ENCODE measurements around the gene CDADC1.

Gene CDADC1

GRCh38 chr13:49247643-49248621 is at the start of gene CDADC1:
CDADC1 (plus strand) TSS chr13:49247925; CDS start chr13:49248038, 113 bp downstream.
- peak; percentile 90 for DNase-seq

- no peak for DNase-seq
Measured at GRCh38 chr13:49206641-49207040, 41.1 kb upstream of the CDADC1 start.

GRCh38 chr13:49208619-49209018 is 39.1 kb upstream of the CDADC1 start:
- no peak for DNase-seq

GRCh38 chr13:49210114-49210513 is 37.6 kb upstream of the CDADC1 start:
- no peak for DNase-seq

- no peak for DNase-seq
Measured at GRCh38 chr13:49210669-49211068, 37.1 kb upstream of the CDADC1 start.

GRCh38 chr13:49213539-49213938 is 34.2 kb upstream of the CDADC1 start:
- no peak for DNase-seq

- DNase-seq: no peak
Measured at GRCh38 chr13:49213997-49214916, 33.5 kb upstream of the CDADC1 start.

- no peak for DNase-seq
Measured at GRCh38 chr13:49214917-49215376, 32.8 kb upstream of the CDADC1 start.

GRCh38 chr13:49216334-49216733 is 31.4 kb upstream of the CDADC1 start:
- DNase-seq: no peak

- DNase-seq: no peak
Measured at GRCh38 chr13:49217962-49218492, 29.7 kb upstream of the CDADC1 start.

GRCh38 chr13:49218493-49219051 is 29.2 kb upstream of the CDADC1 start:
- no peak for DNase-seq

- peak; percentile 51 for DNase-seq
Measured at GRCh38 chr13:49219647-49220035, 28.1 kb upstream of the CDADC1 start.

GRCh38 chr13:49220036-49220855 is 27.5 kb upstream of the CDADC1 start, which contains the start of gene MLNR:
MLNR (plus strand) TSS chr13:49220338; CDS start chr13:49220338, 0 bp downstream.
- peak; percentile 33 for DNase-seq

- DNase-seq: no peak
Measured at GRCh38 chr13:49220856-49221589, 26.7 kb upstream of the CDADC1 start.

- DNase-seq: no peak
Measured at GRCh38 chr13:49221590-49221965, 26.1 kb upstream of the CDADC1 start.

GRCh38 chr13:49225223-49226042 is 22.3 kb upstream of the CDADC1 start:
- DNase-seq: no peak

- no peak for DNase-seq
Measured at GRCh38 chr13:49226613-49227012, 21.1 kb upstream of the CDADC1 start.

- no peak for DNase-seq
Measured at GRCh38 chr13:49234741-49235140, 13.0 kb upstream of the CDADC1 start.

- DNase-seq: no peak
Measured at GRCh38 chr13:49235856-49236431, 11.8 kb upstream of the CDADC1 start.

- DNase-seq: no peak
Measured at GRCh38 chr13:49238621-49239020, 9.1 kb upstream of the CDADC1 start.
